Breast epithelium (tissue), 4 donors: ENCODE data around the gene RBM3. TPM values are rescaled to one million over a fixed set of nuclear protein-coding genes. Genes with fewer than 3 reads are reported as not detected.
"Not testable (repeated sequence)": the region's sequence is repeated elsewhere in the genome, so short reads cannot be mapped to it uniquely, and the experiment has no call there.

ENCODE experiments used
- DNase-seq, 2 donors: peaks; one replicate each; pipeline ENCODE4 v3.0.0-alpha.2; 2019; ENCODE audit warnings: low spot score in 2 of 2
- H3K27ac ChIP-seq, 2 donors: fragments of 200-600 bp; sonication (generic) in 1 of 2; one replicate each; pipeline ENCODE4 v1.5.1; 2016 to 2019; ENCODE audit warnings: mild to moderate bottlenecking in 1 of 2
- H3K27me3 ChIP-seq, 2 donors: fragments of 200-600 bp; sonication (generic) in 1 of 2; one replicate each; pipeline versions ENCODE4 v1.5.1 to v1.6.0; 2017 to 2019; ENCODE audit warnings: control low read depth in 1 of 2, mild to moderate bottlenecking in 1 of 2
- H3K36me3 ChIP-seq: fragments of 200-600 bp; one replicate; pipeline ENCODE4 v1.5.1; 2019
- H3K4me1 ChIP-seq, 2 donors: fragments of 200-600 bp; sonication (generic); one replicate each; pipeline ENCODE4 v1.5.1; 2016 to 2019; ENCODE audit warnings: control low read depth in 1 of 2
- H3K4me3 ChIP-seq, 3 donors: fragments of 200-600 bp; sonication (generic); 1 replicate in 2 of 3; 2 replicates in 1 of 3; pipeline ENCODE4 v1.5.1; 2016 to 2019; ENCODE audit warnings: mild to moderate bottlenecking in 3 of 3, moderate library complexity in 2 of 3
- H3K9me3 ChIP-seq, 2 donors: fragments of 200-600 bp; sonication (generic) in 1 of 2; one replicate each; pipeline ENCODE4 v1.5.1; 2016 to 2019; ENCODE audit warnings: control low read depth in 1 of 2
- CTCF ChIP-seq, 3 donors: fragments of 450-650 bp; IDR thresholded peaks; one replicate each; pipeline ENCODE4 v1.5.1; 2016 to 2017; ENCODE audit warnings: antibody characterized with exemption in 3 of 3, mild to moderate bottlenecking in 3 of 3, moderate library complexity in 3 of 3
- POLR2A ChIP-seq: fragments of 450-650 bp; IDR thresholded peaks from one replicate; pipeline ENCODE4 v1.6.1; 2016; ENCODE audit warnings: antibody characterized with exemption, mild to moderate bottlenecking, moderate library complexity
- POLR2AphosphoS5 ChIP-seq, 3 donors: sonication (generic); formaldehyde crosslinking; IDR thresholded peaks; one replicate each; pipeline ENCODE4 v1.6.1; 2017; ENCODE audit warnings: antibody characterized with exemption in 3 of 3
- intact Hi-C: fragments of 100-400 bp; cut with DNase I; formaldehyde crosslinking; loops from one replicate; pipeline ENCODE4 v1.15.1; 2023; ENCODE audit warnings: low total_unique reads
- total RNA-seq, 3 donors: library from RNA; depleted of rRNA; stranded (reverse); fragments of >200 nt; gene quantifications; one replicate each; pipeline ENCODE4 v1.1.0, GENCODE V29; 2016

Gene RBM3
- 100 to 1,000 TPM; 152 to 328 (median 213) TPM for total RNA-seq

- TF ChIP-seq POLR2A (peak; percentile 80), CTCF (IDR thresholded peaks at IDR 0.05) (peak in 2 of 3 donors; percentile 43 to 58), POLR2AphosphoS5 (IDR thresholded peaks at IDR 0.05) (peak; percentile 93 to 96 (median 93))
- H3K27ac ChIP-seq = peak within 1 kb of the TSS; percentile 97 to 98
- peak; percentile 92 to 93 for DNase-seq
- intact Hi-C loops = no loop called here
- no peaks in the 10 kb centered on the region for H3K36me3 ChIP-seq
- no peaks in the 10 kb centered on the region for H3K4me1 ChIP-seq
- H3K4me3 ChIP-seq = peak within 1 kb of the TSS; percentile 67 to 82 (median 68)
- H3K9me3 ChIP-seq = no peaks in the 10 kb centered on the region
- peaks cover 0 to 7% of the 10 kb centered on the region in 2 donors for H3K27me3 ChIP-seq
These were observed at the start of gene RBM3 for GRCh38 chrX:48574270-48575266. TSS of gene RBM3 (plus strand) at chrX:48574484. CDS start at chrX:48575181, 697 bp downstream.

GRCh38 chrX:48525853-48526252 lies 48.4 kb upstream of the RBM3 start:
- H3K36me3 ChIP-seq, H3K27ac ChIP-seq, DNase-seq, H3K9me3 ChIP-seq, intact Hi-C loops, H3K4me3 ChIP-seq, H3K4me1 ChIP-seq: not testable (repeated sequence)
- peaks cover 0 to 13% of the 10 kb centered on the region in 2 donors for H3K27me3 ChIP-seq

GRCh38 chrX:48530736-48531135 lies 43.5 kb upstream of the RBM3 start:
- no peak for TF ChIP-seq CTCF (IDR thresholded peaks at IDR 0.05)
- TF ChIP-seq POLR2AphosphoS5 (IDR thresholded peaks at IDR 0.05) = no peak
- no peak for TF ChIP-seq POLR2A
- intact Hi-C loops = no loop called here
- no peak overlapping the region for H3K4me3 ChIP-seq
- H3K36me3 ChIP-seq = no peaks in the 10 kb centered on the region
- H3K4me1 ChIP-seq = no peaks in the 10 kb centered on the region
- no peaks in the 10 kb centered on the region for H3K9me3 ChIP-seq
- DNase-seq = no peak
- no peak overlapping the region for H3K27ac ChIP-seq
- peaks cover 0 to 13% of the 10 kb centered on the region in 2 donors for H3K27me3 ChIP-seq

GRCh38 chrX:48531358-48531959 lies 42.8 kb upstream of the RBM3 start:
- no peaks in the 10 kb centered on the region for H3K4me1 ChIP-seq
- no peak overlapping the region for H3K27ac ChIP-seq
- DNase-seq = no peak
- no peaks in the 10 kb centered on the region for H3K36me3 ChIP-seq
- TF ChIP-seq POLR2A (no peak), POLR2AphosphoS5 (IDR thresholded peaks at IDR 0.05) (no peak), CTCF (IDR thresholded peaks at IDR 0.05) (no peak)
- H3K4me3 ChIP-seq = no peak overlapping the region
- H3K27me3 ChIP-seq = peaks cover 0 to 10% of the 10 kb centered on the region in 2 donors
- H3K9me3 ChIP-seq = no peaks in the 10 kb centered on the region
- intact Hi-C loops = no loop called here

- Histone ChIP-seq H3K4me3 (no peak overlapping the region), H3K36me3 (no peaks in the 10 kb centered on the region), H3K27me3 (peaks cover 0 to 4% of the 10 kb centered on the region in 2 donors), H3K4me1 (no peaks in the 10 kb centered on the region), H3K27ac (no peak overlapping the region), H3K9me3 (no peaks in the 10 kb centered on the region)
- TF ChIP-seq CTCF (IDR thresholded peaks at IDR 0.05) (no peak), POLR2A (no peak), POLR2AphosphoS5 (IDR thresholded peaks at IDR 0.05) (no peak)
- intact Hi-C loops = no loop called here
- no peak for DNase-seq
These were observed 42.1 kb upstream of the RBM3 start for GRCh38 chrX:48532161-48532560.
